Stimulated activated CD4-positive, alpha-beta T cell treated with anti-CD3 and anti-CD28 coated beads, Interleukin-4, amount 100 ng/mL, for 48 hours (primary cell): ENCODE data around the gene AR.

Experiments
- DNase-seq, 2 donors: peaks; one replicate each; pipeline ENCODE4 v3.0.0-alpha.2; 2020; ENCODE audit warnings: low read depth in 2 of 2

Gene AR

GRCh38 chrX:67543818-67544217 lies at the start of gene AR:
AR (plus strand) TSS chrX:67544021; CDS start chrX:67545147, 1,126 bp downstream.
- DNase-seq = no peak

- DNase-seq = no peak
Measured at GRCh38 chrX:67500617-67501016, 43.2 kb upstream of the AR start.

GRCh38 chrX:67503004-67503403 lies 40.8 kb upstream of the AR start:
- no peak for DNase-seq

GRCh38 chrX:67503453-67503852 lies 40.4 kb upstream of the AR start:
- no peak for DNase-seq

GRCh38 chrX:67520671-67521070 lies 23.1 kb upstream of the AR start:
- DNase-seq = no peak

- DNase-seq = no peak
Measured at GRCh38 chrX:67523002-67523681, 20.7 kb upstream of the AR start.

GRCh38 chrX:67523932-67524331 lies 19.9 kb upstream of the AR start:
- DNase-seq = no peak

- DNase-seq = no peak
Measured at GRCh38 chrX:67524428-67524827, 19.4 kb upstream of the AR start.

GRCh38 chrX:67524950-67525691 lies 18.7 kb upstream of the AR start:
- DNase-seq = no peak

GRCh38 chrX:67536564-67536963 lies 7.3 kb upstream of the AR start:
- no peak for DNase-seq

- DNase-seq = no peak
Measured at GRCh38 chrX:67538383-67538782, 5.4 kb upstream of the AR start.

- DNase-seq = no peak
Measured at GRCh38 chrX:67544281-67545035, 637 bp downstream of the AR start.

- no peak for DNase-seq
Measured at GRCh38 chrX:67545036-67545821, 1.4 kb downstream of the AR start.

GRCh38 chrX:67545893-67546495 lies 2.2 kb downstream of the AR start:
- no peak for DNase-seq

- no peak for DNase-seq
Measured at GRCh38 chrX:67546496-67547423, 2.9 kb downstream of the AR start.

GRCh38 chrX:67555578-67556203 lies 11.9 kb downstream of the AR start:
- DNase-seq = no peak

GRCh38 chrX:67558267-67558666 lies 14.4 kb downstream of the AR start:
- DNase-seq = no peak

GRCh38 chrX:67563469-67564448 lies 19.9 kb downstream of the AR start:
- no peak for DNase-seq

- no peak for DNase-seq
Measured at GRCh38 chrX:67564475-67564874, 20.7 kb downstream of the AR start.
